HG03460 (cell line): ENCODE measurements around the gene CDC42BPB.
"Not testable (repeated sequence)": the region's sequence is repeated elsewhere in the genome, so short reads cannot be mapped to it uniquely, and the experiment has no call there.

Source experiments
- ATAC-seq: cut with Tn5 transposase; IDR thresholded peaks from one replicate; pipeline ENCODE4 v1.9.1; 2021; ENCODE audit not compliant: unreplicated experiment

The CDC42BPB gene

DNA sequence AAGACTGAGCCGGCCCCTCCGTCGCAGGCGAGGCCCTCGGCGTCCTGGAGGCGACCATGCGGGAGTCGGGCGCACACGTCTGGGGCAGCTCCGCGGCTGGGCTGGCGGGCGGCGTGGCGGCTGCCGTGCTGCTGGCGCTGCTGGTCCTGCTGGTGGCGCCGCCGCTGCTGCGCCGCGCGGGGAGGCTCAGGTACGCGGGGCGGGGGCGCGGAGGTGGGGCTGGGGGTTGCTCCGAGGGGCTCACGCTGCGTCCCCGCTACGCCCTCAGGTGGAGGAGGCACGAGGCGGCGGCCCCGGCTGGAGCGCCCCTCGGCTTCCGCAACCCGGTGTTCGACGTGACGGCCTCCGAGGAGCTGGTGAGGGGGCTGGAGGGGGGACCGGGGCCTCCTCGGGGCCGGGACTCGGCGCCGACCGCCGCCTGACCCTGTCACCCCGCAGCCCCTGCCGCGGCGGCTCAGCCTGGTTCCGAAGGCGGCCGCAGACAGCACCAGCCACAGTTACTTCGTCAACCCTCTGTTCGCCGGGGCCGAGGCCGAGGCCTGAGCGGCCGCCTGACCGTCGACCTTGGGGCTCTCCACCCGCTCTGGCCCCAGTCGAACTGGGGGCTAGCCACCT lies 127.1 kb downstream of the CDC42BPB start:
- ATAC-seq: no peak

DNA sequence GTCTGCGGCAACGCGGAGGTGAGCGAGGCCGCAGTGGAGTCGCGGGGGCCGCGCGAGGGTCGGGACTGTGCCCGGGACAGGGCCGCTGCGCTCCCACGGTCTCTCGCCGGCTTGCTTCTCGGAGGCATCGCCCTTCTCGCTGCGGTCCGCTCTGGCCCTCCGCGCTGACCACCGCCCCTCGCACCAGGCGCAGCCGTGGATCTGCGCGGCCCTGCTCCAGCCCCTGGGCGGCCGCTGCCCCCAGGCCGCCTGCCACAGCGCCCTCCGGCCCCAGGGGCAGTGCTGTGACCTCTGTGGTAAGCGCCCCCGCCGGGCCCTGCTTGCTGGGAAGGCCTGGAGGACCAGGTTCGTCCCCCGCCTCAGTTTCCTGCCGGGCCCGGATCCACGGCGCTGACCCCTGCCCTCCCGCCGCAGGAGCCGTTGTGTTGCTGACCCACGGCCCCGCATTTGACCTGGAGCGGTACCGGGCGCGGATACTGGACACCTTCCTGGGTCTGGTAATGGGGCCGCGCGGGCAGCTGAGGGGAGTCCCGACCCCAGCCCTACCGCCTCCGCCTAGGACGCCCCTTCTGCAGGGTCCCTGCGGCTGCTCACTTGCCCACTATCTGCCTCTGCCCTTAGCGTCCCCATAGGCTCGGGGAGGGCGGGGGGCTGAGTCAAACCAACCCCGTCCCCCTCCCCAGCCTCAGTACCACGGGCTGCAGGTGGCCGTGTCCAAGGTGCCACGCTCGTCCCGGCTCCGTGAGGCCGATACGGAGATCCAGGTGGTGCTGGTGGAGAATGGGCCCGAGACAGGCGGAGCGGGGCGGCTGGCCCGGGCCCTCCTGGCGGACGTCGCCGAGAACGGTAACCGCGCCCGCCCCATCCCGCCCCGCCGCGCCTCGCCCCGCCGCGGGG lies 127.9 kb downstream of the CDC42BPB start:
- no peak for ATAC-seq

DNA sequence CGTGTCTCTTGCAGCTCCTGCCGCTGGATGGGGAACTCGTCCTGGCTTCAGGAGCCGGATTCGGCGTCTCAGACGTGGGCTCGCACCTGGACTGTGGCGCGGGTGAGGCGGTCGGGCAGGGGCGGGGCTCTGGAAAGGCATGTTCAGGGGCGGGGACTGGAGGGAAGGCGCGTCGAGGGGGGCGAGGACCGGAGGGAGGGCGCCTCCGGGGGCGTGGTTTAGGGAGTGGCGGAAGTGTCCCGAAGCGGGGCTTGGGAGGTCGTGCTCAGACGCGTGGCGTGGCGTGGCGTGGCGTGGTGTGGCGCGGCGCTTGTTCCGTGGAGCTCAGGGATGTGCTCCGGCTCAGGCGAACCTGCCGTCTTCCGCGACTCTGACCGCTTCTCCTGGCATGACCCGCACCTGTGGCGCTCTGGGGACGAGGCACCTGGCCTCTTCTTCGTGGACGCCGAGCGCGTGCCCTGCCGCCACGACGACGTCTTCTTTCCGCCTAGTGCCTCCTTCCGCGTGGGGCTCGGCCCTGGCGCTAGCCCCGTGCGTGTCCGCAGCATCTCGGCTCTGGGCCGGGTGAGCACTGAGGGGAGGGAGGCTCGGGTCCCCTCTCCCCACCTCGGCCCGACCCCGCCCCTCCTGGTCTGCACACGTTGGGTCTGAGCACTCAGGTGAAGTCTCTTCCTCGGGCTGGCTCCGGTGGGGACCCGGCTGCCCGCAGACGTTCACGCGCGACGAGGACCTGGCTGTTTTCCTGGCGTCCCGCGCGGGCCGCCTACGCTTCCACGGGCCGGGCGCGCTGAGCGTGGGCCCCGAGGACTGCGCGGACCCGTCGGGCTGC lies 128.7 kb downstream of the CDC42BPB start:
- peak; percentile 60 for ATAC-seq

DNA sequence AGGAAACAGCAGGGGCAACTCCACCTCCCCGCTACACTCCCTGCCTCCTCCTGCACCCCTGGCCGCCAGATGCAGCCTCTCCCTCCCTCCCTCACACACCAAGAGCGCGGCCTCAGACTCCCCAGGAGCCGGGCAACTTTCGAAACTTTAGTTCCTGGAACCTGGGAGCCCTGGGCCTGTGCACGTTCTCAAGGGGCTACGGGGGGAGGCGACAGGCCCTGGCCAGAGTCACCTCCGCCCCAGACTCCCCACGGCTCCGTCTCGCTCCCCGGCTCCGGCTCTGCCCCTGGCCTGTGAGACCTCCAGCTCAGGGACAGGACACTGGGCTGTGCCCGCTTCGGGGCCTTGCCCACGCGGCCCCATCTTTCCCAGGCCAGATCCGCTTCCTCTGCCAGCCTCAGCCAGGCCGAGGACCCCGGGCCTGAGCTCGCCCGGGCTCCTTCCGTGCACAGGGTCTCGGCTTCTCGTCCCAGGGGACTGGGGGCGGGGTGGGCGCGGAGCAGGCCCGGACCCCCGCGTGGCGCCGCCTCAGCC lies 129.4 kb downstream of the CDC42BPB start:
- ATAC-seq: peak; percentile 12

DNA sequence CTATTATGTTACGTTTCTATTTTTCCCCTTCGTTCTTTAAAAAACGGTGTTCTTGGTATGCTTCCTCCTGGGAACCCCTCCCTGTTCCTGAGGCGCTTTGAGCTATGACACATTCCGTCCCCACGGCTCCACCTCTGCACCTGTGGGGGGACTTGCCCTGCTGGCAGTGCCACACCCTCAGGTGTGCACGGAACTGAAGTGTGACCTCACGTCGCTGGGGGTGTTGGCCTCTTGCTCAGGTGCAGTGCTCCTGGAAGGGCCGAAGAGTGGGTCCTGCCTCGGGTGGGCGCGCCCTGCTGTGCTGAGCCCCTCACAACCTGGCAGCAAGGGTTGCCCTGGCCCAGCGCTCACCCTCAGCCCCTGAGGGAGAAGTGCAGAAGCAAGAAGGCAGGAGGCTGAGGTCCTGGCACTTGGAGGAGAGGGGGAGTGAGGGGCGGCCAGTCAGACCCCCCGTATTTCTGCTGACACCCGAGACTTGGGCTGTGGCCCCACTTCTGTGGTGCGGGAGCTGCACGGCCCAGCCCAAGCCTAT lies 129.9 kb downstream of the CDC42BPB start:
- ATAC-seq: no peak

DNA sequence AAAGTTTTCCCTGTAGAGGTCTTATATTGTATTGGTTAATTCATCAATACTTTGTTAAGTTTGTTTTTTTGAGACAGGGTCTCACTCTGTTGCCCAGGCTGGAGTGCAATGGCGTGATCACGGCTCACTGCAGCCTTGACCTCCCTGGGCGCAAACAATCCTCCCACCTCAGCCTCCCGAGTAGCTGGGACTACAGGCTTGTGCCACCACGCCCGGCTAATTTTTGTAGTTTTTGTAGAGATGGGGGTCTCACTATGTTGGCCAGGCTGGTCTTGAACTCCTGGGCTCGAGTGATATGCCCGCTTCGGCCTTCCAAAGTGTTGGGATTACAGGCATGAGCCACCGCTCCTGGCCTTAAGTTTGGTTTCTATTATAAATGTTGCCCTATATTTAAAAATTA lies 130.5 kb downstream of the CDC42BPB start:
- not testable (repeated sequence) for ATAC-seq

DNA sequence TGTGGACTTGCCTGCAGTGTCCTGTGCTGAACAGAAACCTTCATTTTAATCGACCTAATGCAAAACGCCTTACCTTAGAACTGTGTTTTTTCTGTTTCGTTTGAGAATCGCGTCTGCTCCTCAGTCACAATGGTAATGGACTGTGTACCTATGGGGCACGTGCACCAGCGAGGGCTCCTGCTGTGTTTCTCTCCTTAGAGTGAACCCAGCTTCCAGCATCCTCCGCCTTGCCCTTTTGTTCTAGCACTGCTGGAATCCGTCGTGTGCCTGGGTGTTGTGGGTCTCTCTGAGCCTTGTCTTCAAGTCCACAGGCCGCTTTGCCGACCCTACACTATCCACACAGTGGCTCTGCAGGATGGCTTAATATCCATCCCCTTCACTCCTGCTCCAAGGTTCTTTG lies 131.2 kb downstream of the CDC42BPB start:
- no peak for ATAC-seq

DNA sequence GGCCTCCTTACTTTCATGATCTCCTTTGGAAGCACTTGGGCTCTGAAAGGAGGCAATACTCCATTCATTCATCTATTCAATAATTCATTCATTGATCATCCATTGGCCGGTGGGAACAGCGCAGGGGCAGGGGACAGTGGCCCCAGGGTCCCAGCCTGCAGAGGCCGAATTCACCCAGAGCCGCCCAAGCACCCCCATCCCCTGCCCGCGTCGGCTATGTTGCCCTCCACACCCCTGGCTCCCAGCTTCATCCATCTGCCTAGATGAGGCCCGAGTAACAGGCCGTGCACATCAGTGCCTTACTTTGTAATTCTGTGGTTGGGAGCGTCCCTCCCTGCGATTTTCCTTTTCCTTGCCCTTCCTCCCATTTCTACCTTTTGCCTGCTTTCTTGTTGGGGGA lies 131.7 kb downstream of the CDC42BPB start:
- ATAC-seq: no peak

GRCh38 chr14:102924632-102925588 lies 132.4 kb downstream of the CDC42BPB start:
- no peak for ATAC-seq

- ATAC-seq: no peak
Observed at GRCh38 chr14:102923925-102924486, 133.3 kb downstream of the CDC42BPB start.

GRCh38 chr14:102923201-102923924 lies 134.0 kb downstream of the CDC42BPB start:
- no peak for ATAC-seq

GRCh38 chr14:102922490-102923200 lies 134.7 kb downstream of the CDC42BPB start, which contains the start of gene AMN:
AMN (plus strand) TSS chr14:102922663; CDS start chr14:102922689, 26 bp downstream.
- ATAC-seq: no peak

DNA sequence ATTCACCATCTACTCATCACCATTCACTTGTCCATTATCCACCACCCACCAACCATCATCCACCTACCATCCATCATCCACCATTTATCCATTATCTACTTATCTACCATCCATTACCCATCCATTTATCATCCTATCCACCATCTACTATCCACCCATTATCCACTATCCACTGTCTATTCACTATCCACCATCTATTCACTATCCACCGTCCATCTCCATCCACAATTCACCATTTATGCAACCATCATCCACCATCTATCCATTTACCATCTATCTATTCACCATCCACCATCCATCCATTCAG lies 136.4 kb downstream of the CDC42BPB start:
- no peak for ATAC-seq

DNA sequence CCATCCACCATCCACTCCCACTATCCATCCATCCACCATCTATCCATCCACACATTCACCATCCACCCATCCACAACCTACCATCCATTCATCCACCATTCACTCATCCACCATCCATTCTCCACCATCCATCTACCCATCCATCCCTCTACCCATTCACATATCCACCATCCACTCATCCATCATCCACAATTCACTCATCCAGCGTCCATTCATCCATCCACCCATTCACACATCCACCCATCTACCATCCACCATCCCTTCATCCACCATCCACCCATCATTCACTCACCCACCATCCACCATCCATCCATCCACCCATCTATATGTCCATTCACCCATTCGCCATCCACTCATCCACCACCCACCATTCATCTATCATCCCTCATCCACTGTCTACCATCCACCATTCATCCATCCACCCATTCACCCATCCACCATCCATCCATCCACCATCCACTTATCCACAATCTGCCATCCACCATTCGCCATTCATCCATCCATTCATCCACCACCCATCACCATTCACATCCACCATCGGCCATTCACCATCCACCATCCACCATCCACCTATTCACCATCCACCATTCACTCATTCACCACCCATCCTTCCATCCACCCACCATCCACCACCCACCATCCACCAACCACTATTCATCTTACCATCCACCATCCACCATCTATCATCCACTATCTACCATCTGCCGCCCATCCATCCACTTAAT lies 136.9 kb downstream of the CDC42BPB start:
- ATAC-seq: no peak

DNA sequence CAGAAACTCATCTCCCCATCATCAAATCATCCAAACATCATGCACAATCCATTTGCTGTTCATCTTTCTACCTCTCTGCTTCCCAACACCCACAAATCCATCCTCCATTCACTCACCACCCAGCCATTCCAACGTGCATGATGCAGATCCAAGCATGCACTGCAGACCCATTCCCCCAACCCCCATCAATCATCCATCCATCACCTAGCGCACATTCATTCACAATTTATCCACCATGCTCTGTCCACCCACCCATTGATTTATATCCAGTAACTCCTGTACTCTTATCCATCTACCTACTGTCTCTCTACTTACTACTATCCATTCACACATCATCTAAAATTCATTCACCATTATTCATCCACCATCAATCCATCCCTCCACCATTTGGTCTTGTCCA lies 138.9 kb downstream of the CDC42BPB start:
- no peak for ATAC-seq

DNA sequence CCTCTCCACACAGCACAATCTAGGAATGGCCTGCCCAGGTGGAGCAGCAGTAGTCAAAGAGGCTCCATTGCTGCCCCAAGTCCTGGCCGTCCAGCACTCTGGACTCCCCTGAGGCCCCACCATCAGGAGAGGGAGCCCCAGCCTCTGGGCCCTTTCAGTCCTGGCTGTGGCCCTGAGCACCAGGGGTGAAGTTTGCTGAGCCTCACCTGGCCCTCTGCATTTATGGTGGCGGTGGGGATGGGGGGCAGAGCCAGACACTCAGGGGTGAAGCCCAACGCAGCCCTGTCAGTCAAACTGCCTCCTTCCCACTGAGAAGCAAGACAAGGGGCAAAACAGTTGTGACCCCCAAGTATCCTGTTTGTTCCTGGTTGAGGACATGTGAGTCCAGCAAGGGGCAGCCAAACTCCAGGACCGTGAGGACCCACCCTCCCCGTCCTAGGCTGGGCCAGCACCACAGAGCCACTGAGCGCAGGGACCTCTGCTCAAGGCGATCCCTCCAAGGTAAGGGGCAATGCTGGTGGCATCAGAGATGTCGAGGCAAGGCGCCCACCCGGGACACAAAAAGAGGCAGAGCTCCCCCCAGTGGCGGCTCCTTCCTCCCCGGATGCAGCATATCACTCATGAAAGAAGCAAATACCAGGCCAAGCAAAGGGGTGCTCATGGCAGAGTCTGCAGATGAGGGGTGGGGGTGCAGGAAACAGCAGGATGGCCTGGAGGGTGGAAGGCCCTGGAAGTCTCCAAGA lies 139.7 kb downstream of the CDC42BPB start:
- no peak for ATAC-seq

- ATAC-seq: no peak
Observed at GRCh38 chr14:102917056-102917385, 140.3 kb downstream of the CDC42BPB start.
